Trophoblast cell (in vitro differentiated cells and primary cell): ENCODE measurements around the gene CHKB.

Source experiments
- DNase-seq, 2 donors: peaks; one replicate each; pipeline ENCODE4 v3.0.0-alpha.2; 2016
- H2AFZ ChIP-seq: 2 replicates; pipeline ENCODE4 v1.6.1; 2013; ENCODE audit warnings: low read length, moderate library complexity, mild to moderate bottlenecking; ENCODE audit not compliant: insufficient read depth, poor library complexity
- H2AK5ac ChIP-seq: 2 replicates; pipeline ENCODE4 v1.6.1; 2013; ENCODE audit warnings: mild to moderate bottlenecking, low read length
- H2BK120ac ChIP-seq: 2 replicates; pipeline ENCODE4 v1.6.1; 2013; ENCODE audit warnings: low read length, mild to moderate bottlenecking, moderate library complexity; ENCODE audit not compliant: insufficient read depth, poor library complexity
- H2BK12ac ChIP-seq: 2 replicates; pipeline ENCODE4 v1.6.1; 2013; ENCODE audit warnings: mild to moderate bottlenecking, low read length, moderate library complexity
- H2BK5ac ChIP-seq: 2 replicates; pipeline ENCODE4 v1.6.1; 2013; ENCODE audit warnings: low read length, low read depth, moderate library complexity, mild to moderate bottlenecking; ENCODE audit not compliant: poor library complexity
- H3K14ac ChIP-seq: 2 replicates; pipeline ENCODE4 v1.6.1; 2013; ENCODE audit warnings: mild to moderate bottlenecking, low read length
- H3K18ac ChIP-seq: 2 replicates; pipeline ENCODE4 v1.6.1; 2013; ENCODE audit warnings: mild to moderate bottlenecking, low read length
- H3K23ac ChIP-seq: 2 replicates; pipeline ENCODE4 v1.6.1; 2013; ENCODE audit warnings: low read length
- H3K27ac ChIP-seq: 2 replicates; pipeline ENCODE4 v1.5.1; 2013; ENCODE audit warnings: low read depth, mild to moderate bottlenecking, inconsistent platforms, low read length, moderate library complexity
- H3K27me3 ChIP-seq: 2 replicates; pipeline ENCODE4 v1.6.1; 2013; ENCODE audit warnings: inconsistent platforms, mild to moderate bottlenecking, low read length, moderate library complexity; ENCODE audit not compliant: insufficient read depth
- H3K36me3 ChIP-seq, 2 experiments: 1 replicate in 1 of 2; 2 replicates in 1 of 2; pipeline ENCODE4 v1.6.1; 2013; ENCODE audit warnings: low read length in 2 of 2, mild to moderate bottlenecking in 2 of 2, moderate library complexity in 1 of 2; ENCODE audit not compliant: insufficient read depth in 2 of 2, control insufficient read depth in 1 of 2
- H3K4ac ChIP-seq: 2 replicates; pipeline ENCODE4 v1.6.1; 2013; ENCODE audit warnings: low read depth, mild to moderate bottlenecking, low read length, moderate library complexity
- H3K4me1 ChIP-seq, 2 experiments: 1 replicate in 1 of 2; 2 replicates in 1 of 2; pipeline ENCODE4 v1.6.1; 2013; ENCODE audit warnings: low read length in 2 of 2, mild to moderate bottlenecking in 2 of 2, moderate library complexity in 1 of 2; ENCODE audit not compliant: insufficient read depth in 2 of 2, control insufficient read depth in 1 of 2
- H3K4me2 ChIP-seq: 2 replicates; pipeline ENCODE4 v1.6.1; 2013; ENCODE audit warnings: inconsistent platforms, mild to moderate bottlenecking, low read length, moderate library complexity
- H3K4me3 ChIP-seq: 2 replicates; pipeline ENCODE4 v1.5.1; 2013; ENCODE audit warnings: mild to moderate bottlenecking, low read depth, low read length, inconsistent platforms
- H3K79me1 ChIP-seq: one replicate; pipeline ENCODE4 v1.6.1; 2013; ENCODE audit warnings: low read length
- H3K79me2 ChIP-seq: 2 replicates; pipeline ENCODE4 v1.6.1; 2013; ENCODE audit warnings: low read length, mild to moderate bottlenecking; ENCODE audit not compliant: control insufficient read depth, insufficient read depth, poor library complexity
- H3K9ac ChIP-seq: 2 replicates; pipeline ENCODE4 v1.6.1; 2013; ENCODE audit warnings: mild to moderate bottlenecking, low read length
- H3K9me3 ChIP-seq: 2 replicates; pipeline ENCODE4 v1.6.1; 2013; ENCODE audit warnings: low read depth, mild to moderate bottlenecking, control low read depth, inconsistent platforms, low read length; ENCODE audit not compliant: insufficient read depth
- H4K12ac ChIP-seq: 2 replicates; pipeline ENCODE4 v1.6.1; 2013; ENCODE audit warnings: low read depth, mild to moderate bottlenecking, low read length, moderate library complexity
- H4K8ac ChIP-seq: 2 replicates; pipeline ENCODE4 v1.6.1; 2013; ENCODE audit warnings: low read depth, mild to moderate bottlenecking, low read length, moderate library complexity
- H4K91ac ChIP-seq: one replicate; pipeline ENCODE4 v1.6.1; 2013; ENCODE audit warnings: low read depth, mild to moderate bottlenecking, low read length, moderate library complexity
- WGBS: extraction: QIAGEN DNeasy Blood & Tissue Kit; methylation state at CpG from one replicate; pipeline ENCODE4 v1.1.7; 2013; ENCODE audit warnings: missing lambda C conversion rate; ENCODE audit not compliant: insufficient read length, insufficient coverage; ENCODE audit errors: extremely low coverage; 5-methylcytosine and 5-hydroxymethylcytosine counted together

Gene CHKB

GRCh38 chr22:50576070-50576469, 6.6 kb downstream of the CHKB start:
- no peak overlapping the region for H3K23ac ChIP-seq
- H4K91ac ChIP-seq: no peak overlapping the region
- H2BK120ac ChIP-seq: no peak overlapping the region
- no peak overlapping the region for H3K18ac ChIP-seq
- H3K79me2 ChIP-seq: no peaks in the 10 kb centered on the region
- no CpG with 5 or more reads among the region's 5 CpGs for WGBS
- no peak overlapping the region for H2AK5ac ChIP-seq
- no peak overlapping the region for H4K12ac ChIP-seq
- H3K9ac ChIP-seq: no peak overlapping the region
- H3K4me3 ChIP-seq: no peak overlapping the region
- no peak overlapping the region for H2BK12ac ChIP-seq
- H3K36me3 ChIP-seq: peaks cover 65 to 75% of the 10 kb centered on the region in 2 experiments
- H3K4ac ChIP-seq: no peak overlapping the region
- peak; percentile 86 to 90 for DNase-seq
- no peak overlapping the region for H3K4me2 ChIP-seq
- no peaks in the 10 kb centered on the region for H3K79me1 ChIP-seq
- H2BK5ac ChIP-seq: no peak overlapping the region
- no peak overlapping the region for H3K27ac ChIP-seq
- no peak overlapping the region for H4K8ac ChIP-seq
- H3K4me1 ChIP-seq: no peaks in the 10 kb centered on the region
- H2AFZ ChIP-seq: no peak overlapping the region
- no peaks in the 10 kb centered on the region for H3K27me3 ChIP-seq
- H3K14ac ChIP-seq: no peak overlapping the region
- H3K9me3 ChIP-seq: peaks cover 2% of the 10 kb centered on the region

- H4K8ac ChIP-seq: no peak overlapping the region
- no peaks in the 10 kb centered on the region for H3K79me2 ChIP-seq
- no peak overlapping the region for H3K23ac ChIP-seq
- H3K4me3 ChIP-seq: no peak overlapping the region
- peaks cover 4% of the 10 kb centered on the region for H3K9me3 ChIP-seq
- H2AK5ac ChIP-seq: no peak overlapping the region
- H2BK120ac ChIP-seq: no peak overlapping the region
- no peak overlapping the region for H3K4ac ChIP-seq
- no peak overlapping the region for H4K91ac ChIP-seq
- H3K79me1 ChIP-seq: no peaks in the 10 kb centered on the region
- no CpG with 5 or more reads among the region's 8 CpGs for WGBS
- H2BK12ac ChIP-seq: no peak overlapping the region
- no peak overlapping the region for H3K4me2 ChIP-seq
- H3K36me3 ChIP-seq: peaks cover 69 to 78% of the 10 kb centered on the region in 2 experiments
- no peak overlapping the region for H3K27ac ChIP-seq
- no peaks in the 10 kb centered on the region for H3K27me3 ChIP-seq
- no peak overlapping the region for H3K14ac ChIP-seq
- no peak for DNase-seq
- no peak overlapping the region for H3K18ac ChIP-seq
- H4K12ac ChIP-seq: no peak overlapping the region
- H2AFZ ChIP-seq: no peak overlapping the region
- no peak overlapping the region for H3K9ac ChIP-seq
- H3K4me1 ChIP-seq: no peaks in the 10 kb centered on the region
- no peak overlapping the region for H2BK5ac ChIP-seq
These were observed 7.2 kb downstream of the CHKB start for GRCh38 chr22:50575426-50575941.

- Histone ChIP-seq H3K4ac (no peak overlapping the region), H3K27ac (no peak overlapping the region), H3K23ac (no peak overlapping the region), H3K79me2 (no peaks in the 10 kb centered on the region), H2AK5ac (no peak overlapping the region), H3K27me3 (no peaks in the 10 kb centered on the region), H3K4me3 (no peak overlapping the region), H2BK12ac (no peak overlapping the region), H3K4me1 (no peaks in the 10 kb centered on the region), H2BK120ac (no peak overlapping the region), H2AFZ (no peak overlapping the region), H3K14ac (no peak overlapping the region), H3K79me1 (no peaks in the 10 kb centered on the region), H3K36me3 (peaks cover 73 to 79% of the 10 kb centered on the region in 2 experiments), H4K91ac (no peak overlapping the region), H3K9ac (no peak overlapping the region), H4K12ac (no peak overlapping the region), H3K4me2 (no peak overlapping the region), H3K18ac (no peak overlapping the region), H4K8ac (no peak overlapping the region), H3K9me3 (peaks cover 4% of the 10 kb centered on the region), H2BK5ac (no peak overlapping the region)
- no CpG with 5 or more reads among the region's 11 CpGs for WGBS
- DNase-seq: no peak
These were observed 8.3 kb downstream of the CHKB start for GRCh38 chr22:50574383-50574755.

GRCh38 chr22:50573491-50574382, 8.9 kb downstream of the CHKB start:
- Histone ChIP-seq H3K27me3 (no peaks in the 10 kb centered on the region), H4K12ac (no peak overlapping the region), H2BK12ac (no peak overlapping the region), H3K4me2 (no peak overlapping the region), H3K23ac (no peak overlapping the region), H3K18ac (no peak overlapping the region), H3K27ac (no peak overlapping the region), H3K9ac (no peak overlapping the region), H2BK120ac (no peak overlapping the region), H4K8ac (no peak overlapping the region), H4K91ac (no peak overlapping the region), H3K9me3 (peaks cover 4% of the 10 kb centered on the region), H2BK5ac (no peak overlapping the region), H2AFZ (no peak overlapping the region), H3K4me1 (no peaks in the 10 kb centered on the region), H3K4me3 (no peak overlapping the region), H3K79me1 (no peaks in the 10 kb centered on the region), H3K36me3 (peaks cover 73 to 78% of the 10 kb centered on the region in 2 experiments), H3K14ac (no peak overlapping the region), H3K4ac (no peak overlapping the region), H2AK5ac (no peak overlapping the region), H3K79me2 (no peaks in the 10 kb centered on the region)
- DNase-seq: no peak
- no CpG with 5 or more reads among the region's 26 CpGs for WGBS
